Neural cell (in vitro differentiated cells): ENCODE data around the gene TRAPPC1. TPM values are rescaled to one million over a fixed set of nuclear protein-coding genes. Genes with fewer than 3 reads are reported as not detected.

Experiments used
- H2AFZ ChIP-seq: fragments of 200-600, 300-800 bp; sonication (generic), shearing (Covaris generic); 2 replicates; pipeline ENCODE4 v1.6.0; 2014; ENCODE audit warnings: low read depth, mild to moderate bottlenecking, antibody characterized with exemption, low read length, moderate library complexity
- H3F3A ChIP-seq: fragments of 200-600 bp; shearing (Covaris generic); 2 replicates; pipeline ENCODE4 v1.6.1; 2016; ENCODE audit warnings: mild to moderate bottlenecking, moderate library complexity, mixed read lengths, antibody characterized with exemption, low read length; ENCODE audit not compliant: insufficient read depth, poor library complexity, severe bottlenecking
- H3K27ac ChIP-seq: fragments of 200-600, 300-800 bp; sonication (generic), shearing (Covaris generic); 2 replicates; pipeline ENCODE4 v1.5.1; 2014; ENCODE audit warnings: mild to moderate bottlenecking, low read length, moderate library complexity
- H3K27me3 ChIP-seq: fragments of 300-800, 200-600 bp; sonication (generic), shearing (Covaris generic); 2 replicates; pipeline ENCODE4 v1.6.0; 2014; ENCODE audit warnings: mild to moderate bottlenecking, low read depth, low read length, moderate library complexity; ENCODE audit not compliant: insufficient read depth
- H3K36me3 ChIP-seq: fragments of 300-800, 200-600 bp; sonication (generic), shearing (Covaris generic); 2 replicates; pipeline ENCODE4 v1.5.1; 2014; ENCODE audit warnings: mild to moderate bottlenecking, antibody characterized with exemption, low read length, moderate library complexity; ENCODE audit not compliant: insufficient read depth
- H3K4me2 ChIP-seq: fragments of 300-800, 200-600 bp; sonication (generic), shearing (Covaris generic); 2 replicates; pipeline ENCODE4 v1.6.0; 2014; ENCODE audit warnings: mild to moderate bottlenecking, low read length
- H3K4me3 ChIP-seq: fragments of 300-800, 200-600 bp; sonication (generic), shearing (Covaris generic); 2 replicates; pipeline ENCODE4 v1.5.1; 2014; ENCODE audit warnings: mild to moderate bottlenecking, low read length, moderate library complexity
- H3K79me2 ChIP-seq: fragments of 200-600 bp; shearing (Covaris generic); replicated peaks from 2 replicates; pipeline ENCODE4 v1.6.0; 2014; ENCODE audit warnings: mild to moderate bottlenecking, low read length, moderate library complexity; ENCODE audit not compliant: insufficient read depth
- H3K9ac ChIP-seq: fragments of 300-800, 200-600 bp; sonication (generic), shearing (Covaris generic); 2 replicates; pipeline ENCODE4 v1.6.1; 2016; ENCODE audit warnings: mild to moderate bottlenecking, low read length, mixed read lengths
- H3K9me2 ChIP-seq: fragments of 200-600 bp; shearing (Covaris generic); 2 replicates; pipeline ENCODE4 v1.6.1; 2016; ENCODE audit warnings: mild to moderate bottlenecking, low read length, mixed read lengths; ENCODE audit not compliant: insufficient read depth
- H3K9me3 ChIP-seq: fragments of 200-600, 300-800 bp; sonication (generic), shearing (Covaris generic); 2 replicates; pipeline ENCODE4 v1.6.1; 2016; ENCODE audit warnings: mild to moderate bottlenecking, mixed run types, low read length, moderate library complexity, mixed read lengths
- H4K20me1 ChIP-seq: fragments of 200-600 bp; shearing (Covaris generic); 2 replicates; pipeline ENCODE4 v1.6.1; 2016; ENCODE audit warnings: mild to moderate bottlenecking, mixed run types; ENCODE audit not compliant: insufficient read depth
- EP300 ChIP-seq: fragments of 450-650 bp; conservative IDR thresholded peaks from 2 replicates; pipeline ENCODE4 v1.6.1; 2014; ENCODE audit warnings: antibody characterized with exemption, mild to moderate bottlenecking, moderate library complexity; ENCODE audit not compliant: poor library complexity, severe bottlenecking
- EZH2 ChIP-seq: fragments of 200-600, 300-800 bp; shearing (Covaris generic), sonication (generic); IDR thresholded peaks from 2 replicates; pipeline ENCODE4 v1.6.1; 2014; ENCODE audit warnings: antibody characterized with exemption, low read length, borderline replicate concordance, mild to moderate bottlenecking; ENCODE audit not compliant: insufficient read depth, poor library complexity, severe bottlenecking
- MXI1 ChIP-seq: fragments of 450-650 bp; conservative IDR thresholded peaks from 2 replicates; pipeline ENCODE4 v1.6.1; 2014; ENCODE audit warnings: antibody characterized with exemption, mild to moderate bottlenecking; ENCODE audit not compliant: poor library complexity, severe bottlenecking
- POLR2AphosphoS5 ChIP-seq: IDR thresholded peaks from 2 replicates; pipeline ENCODE4 v1.6.1; 2012
- RAD21 ChIP-seq: fragments of 450-650 bp; conservative IDR thresholded peaks from 2 replicates; pipeline ENCODE4 v1.6.1; 2014; ENCODE audit warnings: antibody characterized with exemption, mild to moderate bottlenecking, moderate library complexity
- REST ChIP-seq: IDR thresholded peaks from 2 replicates; pipeline ENCODE4 v1.6.1; 2012; ENCODE audit warnings: borderline replicate concordance
- SMC3 ChIP-seq: fragments of 450-650 bp; conservative IDR thresholded peaks from 2 replicates; pipeline ENCODE4 v1.6.1; 2014; ENCODE audit warnings: antibody characterized with exemption, mild to moderate bottlenecking, moderate library complexity; ENCODE audit not compliant: poor library complexity
- TAF1 ChIP-seq: IDR thresholded peaks from 2 replicates; pipeline ENCODE4 v1.6.1; 2012; ENCODE audit warnings: low read depth
- polyA plus RNA-seq: library from polyadenylated mRNA; depleted of rRNA; stranded (reverse); fragments of >200 nt; gene quantifications from 2 replicates; pipeline ENCODE4 v1.2.3, GENCODE V29; 2014
- TF ChIP-seq, protein P1 (sequence below): fragments of 450-650 bp; IDR thresholded peaks from 2 replicates; pipeline ENCODE4 v1.5.1; 2014; ENCODE audit warnings: antibody characterized with exemption, mild to moderate bottlenecking, moderate library complexity; ENCODE audit not compliant: poor library complexity, severe bottlenecking

Gene TRAPPC1
- polyA plus RNA-seq, 1 donor from 2014 or later: 34.0 TPM

- Histone ChIP-seq H3K27me3 (no peaks in the 10 kb centered on the region), H2AFZ (no peak overlapping the region), H3K9me2 (no peaks in the 10 kb centered on the region), H3K79me2 (peaks cover 34% of the 10 kb centered on the region), H3K27ac (no peak overlapping the region), H3K9me3 (no peaks in the 10 kb centered on the region), H4K20me1 (no peaks in the 10 kb centered on the region), H3K4me3 (no peak overlapping the region), H3F3A (peaks cover 2% of the 10 kb centered on the region), H3K4me2 (no peak overlapping the region), H3K36me3 (peaks cover 4% of the 10 kb centered on the region), H3K9ac (no peak overlapping the region)
- TF ChIP-seq REST (no peak), MXI1 (no peak), EP300 (no peak), RAD21 (no peak), TAF1 (no peak), EZH2 (no peak), SMC3 (no peak), POLR2AphosphoS5 (no peak)
- TF ChIP-seq, protein P1, sequence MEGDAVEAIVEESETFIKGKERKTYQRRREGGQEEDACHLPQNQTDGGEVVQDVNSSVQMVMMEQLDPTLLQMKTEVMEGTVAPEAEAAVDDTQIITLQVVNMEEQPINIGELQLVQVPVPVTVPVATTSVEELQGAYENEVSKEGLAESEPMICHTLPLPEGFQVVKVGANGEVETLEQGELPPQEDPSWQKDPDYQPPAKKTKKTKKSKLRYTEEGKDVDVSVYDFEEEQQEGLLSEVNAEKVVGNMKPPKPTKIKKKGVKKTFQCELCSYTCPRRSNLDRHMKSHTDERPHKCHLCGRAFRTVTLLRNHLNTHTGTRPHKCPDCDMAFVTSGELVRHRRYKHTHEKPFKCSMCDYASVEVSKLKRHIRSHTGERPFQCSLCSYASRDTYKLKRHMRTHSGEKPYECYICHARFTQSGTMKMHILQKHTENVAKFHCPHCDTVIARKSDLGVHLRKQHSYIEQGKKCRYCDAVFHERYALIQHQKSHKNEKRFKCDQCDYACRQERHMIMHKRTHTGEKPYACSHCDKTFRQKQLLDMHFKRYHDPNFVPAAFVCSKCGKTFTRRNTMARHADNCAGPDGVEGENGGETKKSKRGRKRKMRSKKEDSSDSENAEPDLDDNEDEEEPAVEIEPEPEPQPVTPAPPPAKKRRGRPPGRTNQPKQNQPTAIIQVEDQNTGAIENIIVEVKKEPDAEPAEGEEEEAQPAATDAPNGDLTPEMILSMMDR: no peak
Observed at GRCh38 chr17:7893187-7893880, 38.4 kb downstream of the TRAPPC1 start.

- TF ChIP-seq EZH2 (no peak), POLR2AphosphoS5 (no peak), TAF1 (no peak), MXI1 (no peak), REST (no peak), RAD21 (no peak), SMC3 (no peak), EP300 (no peak)
- TF ChIP-seq, protein P1: no peak
- Histone ChIP-seq H3K4me2 (peak overlapping the region; percentile 69), H3K27me3 (no peaks in the 10 kb centered on the region), H3K4me3 (peak overlapping the region; percentile 100), H3K79me2 (peaks cover 55% of the 10 kb centered on the region), H3K36me3 (no peaks in the 10 kb centered on the region), H3K9me2 (no peaks in the 10 kb centered on the region), H3K9me3 (no peaks in the 10 kb centered on the region), H3K27ac (peak overlapping the region; percentile 99), H4K20me1 (no peaks in the 10 kb centered on the region), H3K9ac (peak overlapping the region; percentile 100), H3F3A (peaks cover 7% of the 10 kb centered on the region), H2AFZ (no peak overlapping the region)
Observed at GRCh38 chr17:7889166-7889955, 42.4 kb downstream of the TRAPPC1 start.
